Fibroblast of skin of back (primary cell): ENCODE measurements around the gene C10orf105. TPM values are rescaled to one million over a fixed set of nuclear protein-coding genes. Genes with fewer than 3 reads are reported as not detected.

Experiments used
- DNase-seq: peaks from one replicate; pipeline ENCODE4 v3.0.0-alpha.2; 2013
- polyA plus RNA-seq, 2 experiments: library from polyadenylated mRNA; unstranded; fragments of 120-200 nt; gene quantifications; one replicate each; pipeline ENCODE4 v1.2.1, GENCODE V29; 2013; ENCODE audit not compliant: insufficient read length in 2 of 2

The C10orf105 gene
- not detected for polyA plus RNA-seq (2013, experiment 1 of 2; ENCODE audit: insufficient read length)
- polyA plus RNA-seq (2013, experiment 2 of 2; ENCODE audit: insufficient read length): not detected

DNA sequence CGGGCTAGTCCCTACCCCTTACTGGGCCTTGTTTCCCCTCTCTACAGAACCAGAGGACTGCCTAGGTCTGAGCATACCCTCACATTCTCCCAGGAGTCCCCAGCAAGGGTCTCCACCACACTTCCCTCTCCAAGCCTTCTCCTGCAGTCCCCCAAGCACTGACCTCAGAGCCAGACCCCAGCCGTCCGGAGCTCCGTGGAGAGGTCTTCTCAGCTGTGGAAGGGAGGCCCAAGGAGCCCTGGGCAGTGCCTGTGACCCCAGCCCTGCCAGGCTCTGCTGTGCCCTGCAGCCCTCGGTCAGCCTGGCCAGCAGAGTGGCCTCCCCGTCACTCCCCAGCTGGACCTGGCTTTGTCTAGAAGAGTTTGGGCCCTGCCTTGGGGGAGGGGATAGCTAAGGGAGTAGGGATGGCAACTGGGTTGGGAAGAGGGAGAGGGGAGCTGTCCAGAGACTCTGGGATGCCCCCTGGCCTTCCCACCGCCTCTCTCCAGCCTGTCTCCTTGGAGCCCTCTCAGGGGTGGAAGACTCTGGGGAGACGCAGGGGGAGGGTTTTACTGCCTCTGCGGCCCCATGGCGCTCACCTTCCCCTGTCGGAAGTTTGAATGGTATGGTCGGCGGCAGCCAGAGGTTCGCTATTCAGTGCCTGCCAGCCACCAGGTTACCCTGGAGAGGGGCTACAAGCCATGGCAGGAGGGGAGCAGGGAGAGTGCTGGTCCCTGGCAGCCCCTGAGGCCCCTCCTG, at the start of gene C10orf105:
TSS of gene C10orf105 (minus strand) at position 315 of the 738 bp plus-strand sequence. CDS start 3,441 bp downstream, outside the sequence.
- no peak for DNase-seq

DNA sequence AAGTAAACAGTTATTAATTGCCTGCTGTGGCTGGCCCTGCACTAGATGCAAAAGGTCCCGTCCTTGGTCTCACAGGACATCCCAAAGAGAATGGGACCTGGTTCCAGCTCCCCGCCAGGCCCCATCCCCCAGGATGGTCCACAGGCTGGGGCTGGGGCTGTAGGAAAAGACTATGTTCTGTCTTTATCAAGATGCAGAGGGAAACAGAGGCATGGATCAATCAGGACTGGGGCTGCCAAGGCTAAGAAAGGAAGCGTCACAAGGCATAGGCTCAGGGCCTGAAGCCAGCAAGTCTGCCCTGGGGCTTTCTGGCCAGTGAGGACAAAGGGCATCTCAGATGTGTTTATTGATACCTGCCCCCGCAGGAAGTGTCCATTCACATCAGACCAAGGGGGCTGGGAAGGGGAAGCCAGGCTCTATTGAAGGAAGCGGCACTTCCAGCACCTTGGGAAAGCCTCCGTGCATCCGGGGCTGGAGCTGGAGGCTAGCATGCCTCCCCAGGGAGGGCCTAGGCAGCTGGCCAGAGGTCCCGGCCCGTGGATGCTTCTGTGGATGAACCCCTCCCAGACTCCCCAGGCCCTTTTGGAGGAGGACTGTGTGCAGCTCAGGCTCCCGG, 48.0 kb upstream of the C10orf105 start:
- DNase-seq: peak; percentile 24

DNA sequence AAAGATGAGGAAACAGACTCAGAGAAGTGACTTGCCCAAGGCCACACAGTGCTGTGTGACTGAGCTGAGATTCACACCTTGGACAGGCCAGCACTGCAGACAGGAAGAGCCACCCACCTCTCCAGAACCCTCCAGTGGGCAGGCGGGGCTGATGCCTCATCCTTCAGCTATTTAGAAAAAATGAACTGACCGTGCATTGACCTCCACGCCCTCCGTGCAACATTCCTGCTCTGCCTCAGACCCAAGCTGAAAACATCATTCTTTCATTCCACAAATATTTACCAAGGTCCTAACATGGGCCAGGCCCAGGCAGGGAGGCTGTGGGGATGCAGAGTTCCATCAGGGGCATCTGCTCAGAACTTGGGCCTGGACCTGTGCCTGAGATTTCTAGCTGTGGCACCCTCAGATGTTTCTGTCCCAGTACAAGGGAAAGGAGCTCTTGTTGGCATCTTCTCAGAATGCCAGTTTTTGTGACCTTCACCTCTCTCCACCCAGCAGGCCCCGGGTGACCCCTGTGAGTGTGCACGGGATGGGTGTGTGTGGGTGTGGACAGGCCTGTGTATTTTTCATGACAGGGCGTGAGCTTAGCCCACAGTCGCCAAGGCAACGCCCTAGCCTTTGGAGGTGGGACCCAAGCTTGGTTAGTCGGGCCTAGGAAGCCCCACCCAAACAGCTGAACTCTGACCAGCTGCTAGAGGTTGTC, 47.3 kb upstream of the C10orf105 start:
- peak; percentile 96 for DNase-seq

DNA sequence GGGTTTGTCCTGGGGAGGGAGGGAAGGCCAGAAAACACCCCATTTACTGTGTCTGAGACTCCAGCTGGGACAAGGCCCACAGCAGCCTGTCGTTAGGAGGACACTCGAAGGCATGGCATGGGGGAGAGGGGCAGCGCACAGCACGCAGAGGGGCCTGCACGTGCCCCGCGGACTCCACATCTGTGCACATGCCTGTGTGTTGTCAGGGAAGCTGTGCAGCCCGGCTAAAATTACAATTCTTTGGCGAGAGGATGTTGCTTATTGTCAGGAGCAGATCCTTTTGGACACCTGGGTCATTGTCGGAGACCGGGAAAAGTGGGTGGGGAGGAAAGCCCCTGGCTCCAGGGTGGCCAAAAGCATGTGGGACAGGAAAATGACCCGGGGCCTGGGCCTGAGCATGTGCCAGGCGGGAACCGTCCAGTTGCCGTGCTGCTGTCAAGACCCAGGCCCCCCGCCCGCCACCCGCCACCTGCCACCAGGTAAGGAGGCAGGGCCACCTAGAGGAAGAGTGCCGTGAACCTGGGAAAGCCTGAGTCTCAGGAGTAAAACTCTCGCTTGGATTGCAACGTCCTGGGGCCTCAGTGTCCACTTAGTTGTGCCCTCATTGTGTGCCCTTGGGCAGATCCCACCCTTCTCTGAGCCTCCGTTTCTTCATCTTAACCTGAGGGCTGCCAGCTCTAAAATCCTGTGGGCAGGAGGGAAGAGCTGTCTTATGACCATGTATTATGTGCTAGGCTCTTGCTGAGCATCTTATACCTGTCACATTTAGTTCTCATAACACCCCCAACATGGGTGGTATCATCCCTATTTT, 46.5 kb upstream of the C10orf105 start:
- no peak for DNase-seq

DNA sequence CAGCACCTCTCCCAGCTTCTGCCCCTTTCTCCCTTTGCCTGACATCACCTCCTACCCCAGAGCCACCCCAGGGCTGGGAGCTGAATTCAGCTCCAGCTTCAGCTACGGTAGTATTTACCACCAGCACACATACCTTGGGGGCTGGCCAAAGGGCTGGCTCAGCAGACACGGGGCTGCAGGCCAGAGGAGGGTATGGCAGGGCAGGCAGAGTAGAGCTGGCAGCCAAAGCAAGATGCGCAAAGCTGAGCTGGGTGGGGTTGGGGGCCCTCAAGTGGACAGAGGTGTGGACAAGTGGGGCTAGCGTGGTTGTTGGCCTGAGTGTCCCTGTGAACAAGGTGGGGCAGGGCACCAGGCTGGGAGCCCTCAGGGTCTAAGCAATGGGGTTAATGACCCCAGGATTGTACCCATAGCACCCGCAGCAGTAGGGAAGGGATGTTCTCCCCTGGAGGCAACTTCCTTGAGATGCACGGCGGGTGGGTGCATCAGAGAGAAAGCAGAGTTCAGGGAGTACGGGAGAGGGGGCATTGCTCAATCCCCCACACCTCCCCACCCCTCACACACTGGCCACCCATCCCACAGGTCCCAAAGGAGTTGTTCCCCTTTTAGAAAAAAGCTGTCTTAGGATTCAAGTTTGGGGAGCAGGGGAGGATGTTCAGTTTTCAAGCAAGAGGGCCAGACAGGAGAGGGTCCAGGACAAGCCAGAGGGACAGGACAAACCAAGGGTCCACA, 45.8 kb upstream of the C10orf105 start:
- DNase-seq: peak; percentile 37

- DNase-seq: peak; percentile 26
These were observed 44.0 kb upstream of the C10orf105 start for GRCh38 chr10:71763352-71764127.

DNA sequence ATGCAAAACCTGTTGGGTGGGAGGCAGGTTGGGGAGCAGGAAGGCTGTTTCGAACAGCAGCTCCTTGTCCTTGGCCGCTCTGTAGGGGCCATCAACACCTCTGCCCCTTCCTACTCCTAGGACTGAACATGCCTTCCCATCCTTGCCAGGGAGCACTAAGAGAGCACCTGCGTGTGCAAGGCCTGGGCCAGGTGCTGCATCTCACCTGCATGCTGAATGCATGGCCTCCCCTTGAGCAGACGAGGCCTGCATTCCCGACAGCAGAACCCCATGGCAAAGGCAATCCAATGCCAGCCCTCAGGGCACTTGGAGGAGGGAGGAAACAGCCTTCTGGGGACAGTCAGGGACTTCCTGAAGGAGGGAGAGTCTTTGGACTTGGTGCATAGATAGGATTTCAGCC, 42.7 kb upstream of the C10orf105 start:
- no peak for DNase-seq

DNA sequence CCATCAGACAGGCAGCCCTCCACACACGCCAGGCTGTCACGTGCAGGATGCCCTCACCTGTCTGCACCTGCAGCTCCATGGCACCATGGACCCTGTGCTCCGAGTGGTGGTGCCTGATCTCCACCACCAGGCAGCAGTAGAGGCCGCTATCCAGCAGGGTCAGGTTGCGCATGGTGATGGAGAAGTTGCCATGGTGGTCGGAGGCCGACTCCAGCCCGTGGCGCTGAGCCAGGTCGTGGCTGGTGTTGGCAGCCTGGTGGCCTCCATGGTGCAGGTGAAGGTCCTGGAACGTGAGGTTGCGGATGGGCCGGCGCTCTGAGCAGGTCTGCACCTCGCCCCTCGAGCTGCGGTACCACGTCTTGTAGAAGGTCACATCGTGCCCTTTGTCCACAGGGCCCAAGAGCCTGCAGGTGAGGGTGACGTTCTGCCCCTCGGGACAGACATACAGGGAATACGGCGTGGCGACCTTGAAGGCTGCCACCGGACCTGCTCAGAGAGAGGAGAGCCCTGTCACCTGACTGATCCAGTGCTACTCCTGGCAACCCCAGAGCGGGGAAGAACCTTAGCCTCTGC, 42.0 kb upstream of the C10orf105 start:
- DNase-seq: no peak

GRCh38 chr10:71761105-71761511, 41.5 kb upstream of the C10orf105 start:
- no peak for DNase-seq

DNA sequence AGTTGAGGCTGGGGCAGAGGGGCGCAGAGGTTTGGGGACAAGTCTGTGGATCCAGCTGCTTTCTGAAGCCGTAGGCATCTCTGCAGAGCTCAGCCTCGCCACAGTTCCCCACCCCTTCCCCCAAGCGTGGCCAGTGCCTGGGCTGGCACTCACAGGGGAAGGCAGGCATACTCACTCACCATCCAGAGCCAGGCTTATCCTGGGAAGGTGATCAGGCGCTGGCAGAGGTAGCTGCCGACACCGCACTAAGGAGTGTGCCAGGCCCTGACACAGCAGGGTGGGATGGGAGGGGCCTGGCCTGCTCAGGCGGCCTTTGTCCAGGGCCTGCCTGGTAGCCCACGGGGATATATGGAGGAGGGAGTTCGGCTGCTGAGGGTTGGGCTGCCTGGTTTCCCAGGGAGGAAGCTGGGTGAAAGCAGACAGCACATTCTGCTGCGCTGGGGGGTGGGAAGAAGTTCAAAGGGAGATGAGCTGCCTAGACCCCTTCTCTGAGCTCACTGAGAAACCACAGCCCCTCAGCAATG, 37.9 kb upstream of the C10orf105 start:
- no peak for DNase-seq

DNA sequence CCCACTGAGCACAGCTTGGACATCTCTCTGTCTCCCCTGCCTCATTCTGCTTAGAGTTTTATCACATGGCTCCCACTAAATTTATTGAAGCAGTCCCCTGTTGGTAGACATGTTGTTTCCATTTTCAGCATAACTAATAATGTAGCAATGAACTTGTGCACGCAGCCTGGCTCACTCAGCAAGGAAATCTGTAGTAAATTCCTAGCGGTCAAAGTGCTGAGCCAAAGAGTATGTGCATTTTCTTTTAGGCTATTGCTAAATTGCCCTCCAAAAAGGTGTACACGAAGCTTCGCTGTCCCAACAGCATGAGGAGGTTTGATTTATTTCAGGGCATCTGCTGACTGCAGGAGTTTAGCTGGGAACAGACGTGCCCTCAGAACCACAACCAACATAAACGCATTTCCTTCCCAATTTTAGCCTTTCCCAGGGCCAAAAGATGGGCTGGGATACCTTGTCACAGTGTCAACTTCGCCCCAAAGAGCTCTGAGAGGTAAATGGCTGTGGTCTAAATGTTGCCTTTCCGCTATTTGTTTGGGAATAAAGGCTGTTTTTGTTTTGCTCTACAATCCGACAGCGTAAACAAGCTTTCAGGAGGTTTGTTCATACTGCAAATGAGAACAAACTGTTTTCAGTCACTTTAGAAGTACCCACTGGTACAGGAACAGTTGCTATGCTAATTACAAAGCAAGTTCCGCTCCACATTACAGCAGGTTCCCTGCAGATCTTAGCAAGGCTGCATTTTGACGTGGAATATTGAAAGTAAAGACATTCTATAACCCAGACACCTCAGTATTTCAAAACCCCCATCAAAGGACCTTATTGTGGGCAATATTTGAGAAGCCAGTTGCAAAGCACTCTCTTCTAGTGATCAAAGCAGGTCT, 37.0 kb upstream of the C10orf105 start:
- DNase-seq: no peak

DNA sequence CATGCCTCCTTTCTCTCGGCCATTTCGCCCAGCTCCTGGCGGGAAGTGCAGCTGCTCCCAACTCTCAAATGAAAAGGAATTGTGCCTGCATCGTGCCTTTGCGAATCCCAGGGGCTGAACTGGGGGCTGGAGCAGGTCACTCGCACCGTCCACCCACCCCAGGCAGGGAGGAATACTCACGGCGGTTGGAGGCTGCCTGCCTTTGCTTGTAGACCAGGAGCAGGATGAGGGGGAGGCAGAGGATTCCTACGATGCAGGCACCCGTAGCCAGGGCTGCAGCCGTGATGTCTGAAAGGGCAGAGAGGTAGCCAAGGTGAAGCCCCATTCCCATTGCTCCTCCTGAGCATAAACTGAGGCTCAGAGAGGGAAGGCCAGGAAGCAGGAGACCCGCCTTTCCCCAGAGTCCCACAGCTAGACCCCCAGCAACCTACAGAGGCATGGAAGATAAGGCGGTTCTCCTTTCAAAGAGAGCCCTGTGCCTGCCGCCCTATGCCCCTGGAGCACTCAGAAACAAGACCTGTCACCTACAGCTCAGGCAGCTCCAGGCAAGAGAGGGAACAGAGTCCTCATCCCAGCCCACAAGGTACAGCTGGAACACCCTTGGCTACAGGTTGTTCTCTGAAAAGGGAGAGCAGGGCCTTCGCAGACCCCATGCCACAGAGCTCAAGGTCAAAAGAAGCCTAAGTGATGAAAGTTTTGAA, 35.8 kb upstream of the C10orf105 start:
- no peak for DNase-seq

DNA sequence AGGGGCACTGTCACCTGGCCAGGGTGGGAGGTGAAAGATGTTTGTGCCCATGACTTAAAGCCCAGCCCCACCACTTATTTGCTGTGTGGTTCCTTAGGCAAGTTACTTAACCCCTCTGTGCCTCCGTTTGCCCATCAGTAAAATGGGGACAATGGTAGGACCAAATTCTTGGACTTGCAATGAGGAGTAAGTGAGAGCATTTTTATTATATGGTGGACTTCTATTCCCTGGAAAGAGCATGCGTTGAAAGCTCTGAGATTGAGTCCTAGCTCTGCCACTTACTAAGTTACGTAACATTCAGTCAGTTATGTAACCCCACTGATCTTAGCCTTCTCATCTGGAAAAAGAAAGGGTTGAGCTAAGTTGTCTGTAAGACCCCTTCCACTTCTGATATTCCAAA, 35.0 kb upstream of the C10orf105 start:
- no peak for DNase-seq

- no peak for DNase-seq
These were observed 34.5 kb upstream of the C10orf105 start for GRCh38 chr10:71753960-71754505.

- DNase-seq: no peak
These were observed 33.7 kb upstream of the C10orf105 start for GRCh38 chr10:71753091-71753959.

- no peak for DNase-seq
These were observed 33.0 kb upstream of the C10orf105 start for GRCh38 chr10:71752391-71753090.
